Esophagus squamous epithelium (tissue), 5 donors: Measurements from ENCODE around the gene TRMT61A. TPM values are rescaled to one million over a fixed set of nuclear protein-coding genes. Genes with fewer than 3 reads are reported as not detected.

Experiments used
- DNase-seq: peaks from one replicate; lab custom pipeline; 2025; lab: John Stamatoyannopoulos, UW
- H3K27ac ChIP-seq, 4 donors: fragments of 200-600 bp; sonication (generic); one replicate each; pipeline ENCODE4 v1.5.1; 2016 to 2019; ENCODE audit warnings: mild to moderate bottlenecking in 1 of 4
- H3K27me3 ChIP-seq, 4 donors: fragments of 200-600 bp; sonication (generic); 1 replicate in 3 of 4; 2 replicates in 1 of 4; pipeline versions ENCODE4 v1.5.1 to v1.6.0; 2017 to 2021; ENCODE audit warnings: antibody characterized with exemption in 1 of 4
- H3K36me3 ChIP-seq, 3 donors: fragments of 200-600 bp; sonication (generic); one replicate each; pipeline ENCODE4 v1.5.1; 2016 to 2019
- H3K4me1 ChIP-seq, 3 donors: fragments of 200-600 bp; sonication (generic); one replicate each; pipeline ENCODE4 v1.5.1; 2017 to 2019
- H3K4me3 ChIP-seq, 4 donors: fragments of 200-600 bp; sonication (generic); 1 replicate in 3 of 4; 2 replicates in 1 of 4; pipeline ENCODE4 v1.5.1; 2016 to 2019; ENCODE audit warnings: mild to moderate bottlenecking in 2 of 4, moderate library complexity in 1 of 4
- H3K9me3 ChIP-seq, 3 donors: fragments of 200-600 bp; sonication (generic); one replicate each; pipeline ENCODE4 v1.5.1; 2016 to 2019
- CTCF ChIP-seq, 6 experiments: fragments of 450-650 bp in 4 of 6; fragments of 200-600 bp in 2 of 6; sonication (generic) in 2 of 6; IDR thresholded peaks; one replicate each; pipeline ENCODE4 v1.5.1; 2016 to 2019; ENCODE audit warnings: antibody characterized with exemption in 6 of 6, mild to moderate bottlenecking in 4 of 6, moderate library complexity in 4 of 6
- POLR2A ChIP-seq, 4 donors: fragments of 450-650 bp; IDR thresholded peaks; one replicate each; pipeline ENCODE4 v1.6.1; 2017; ENCODE audit warnings: antibody characterized with exemption in 4 of 4, mild to moderate bottlenecking in 4 of 4, moderate library complexity in 3 of 4
- WGBS, 2 donors: methylation state at CpG; one replicate each; pipeline ENCODE4 v1.1.5; 2018; 5-methylcytosine and 5-hydroxymethylcytosine counted together
- intact Hi-C: fragments of 100-400 bp; cut with DNase I; formaldehyde crosslinking; loops from one replicate; pipeline ENCODE4 v1.15.0; 2022
- total RNA-seq, 4 donors: library from RNA; depleted of rRNA; stranded (reverse); fragments of >200 nt; gene quantifications; one replicate each; pipeline ENCODE4 v1.1.0, GENCODE V29; 2016
- donor health status: DM: yes; HTN: yes; CAD: no.

TRMT61A gene
- total RNA-seq, 4 donors from 2014 or later: 7.7 to 20.6 (median 9.9) TPM

GRCh38 chr14:103532216-103533136 lies 3.5 kb downstream of the TRMT61A start:
- TF ChIP-seq CTCF (IDR thresholded peaks at IDR 0.05) (no peak), POLR2A (IDR thresholded peaks at IDR 0.05) (no peak)
- no peaks in the 10 kb centered on the region for H3K9me3 ChIP-seq
- H3K36me3 ChIP-seq: peaks cover 0 to 58% (median 4%) of the 10 kb centered on the region in 3 donors
- WGBS, 2 donors: 93% methylated on average over 3 of the region's 32 CpGs; no CpG with 5 or more reads in 1 of the 2 donors
- H3K4me1 ChIP-seq: peaks cover 13 to 84% (median 42%) of the 10 kb centered on the region in 3 donors
- intact Hi-C loops: no loop called here
- H3K27ac ChIP-seq: peak overlapping the region; percentile 58 to 81 (median 76)
- no peaks in the 10 kb centered on the region for H3K27me3 ChIP-seq
- DNase-seq: no peak
- H3K4me3 ChIP-seq: peak overlapping the region in 1 of 4 donors; percentile 0

GRCh38 chr14:103533137-103533998 lies 4.4 kb downstream of the TRMT61A start:
- DNase-seq: no peak
- TF ChIP-seq POLR2A (IDR thresholded peaks at IDR 0.05) (no peak), CTCF (IDR thresholded peaks at IDR 0.05) (no peak)
- 82% methylated on average over 8 of the region's 23 CpGs; no CpG with 5 or more reads in 1 of the 2 donors for WGBS, 2 donors
- Histone ChIP-seq H3K27ac (peak overlapping the region; percentile 58 to 81 (median 76)), H3K27me3 (no peaks in the 10 kb centered on the region), H3K9me3 (no peaks in the 10 kb centered on the region), H3K36me3 (peaks cover 0 to 58% (median 4%) of the 10 kb centered on the region in 3 donors), H3K4me1 (peaks cover 16 to 84% (median 35%) of the 10 kb centered on the region in 3 donors), H3K4me3 (peak overlapping the region in 2 of 4 donors; percentile 13 to 28)
- intact Hi-C loops: no loop called here

- no peak overlapping the region for H3K4me3 ChIP-seq
- TF ChIP-seq POLR2A (IDR thresholded peaks at IDR 0.05) (no peak), CTCF (IDR thresholded peaks at IDR 0.05) (no peak)
- peaks cover 0 to 58% (median 4%) of the 10 kb centered on the region in 3 donors for H3K36me3 ChIP-seq
- no peaks in the 10 kb centered on the region for H3K27me3 ChIP-seq
- H3K27ac ChIP-seq: peak overlapping the region; percentile 58 to 81 (median 76)
- intact Hi-C loops: no loop called here
- H3K4me1 ChIP-seq: peaks cover 22 to 86% (median 39%) of the 10 kb centered on the region in 3 donors
- DNase-seq: no peak
- WGBS, 2 donors: 73 to 83% methylated on average over 3 to 14 of the region's 25 CpGs
- no peaks in the 10 kb centered on the region for H3K9me3 ChIP-seq
These were observed 5.1 kb downstream of the TRMT61A start for GRCh38 chr14:103533999-103534575.

- Histone ChIP-seq H3K27me3 (no peaks in the 10 kb centered on the region), H3K36me3 (peaks cover 0 to 58% (median 4%) of the 10 kb centered on the region in 3 donors), H3K27ac (peak overlapping the region; percentile 58 to 81 (median 76)), H3K4me3 (no peak overlapping the region), H3K4me1 (peaks cover 20 to 86% (median 41%) of the 10 kb centered on the region in 3 donors), H3K9me3 (no peaks in the 10 kb centered on the region)
- DNase-seq: no peak
- TF ChIP-seq POLR2A (IDR thresholded peaks at IDR 0.05) (no peak), CTCF (IDR thresholded peaks at IDR 0.05) (no peak)
- 60 to 82% methylated on average over 1 to 2 of the region's 22 CpGs for WGBS, 2 donors
- intact Hi-C loops: no loop called here
These were observed 5.6 kb downstream of the TRMT61A start for GRCh38 chr14:103534576-103535061.
